GM12864 (cell line): ENCODE data around the gene CTIF.

ENCODE experiments used
- DNase-seq: peaks from one replicate; pipeline ENCODE4 v3.0.0-alpha.2; 2011; ENCODE audit warnings: low read depth
- H3K4me3 ChIP-seq: 2 replicates; pipeline ENCODE4 v1.5.1; 2011; ENCODE audit warnings: mild to moderate bottlenecking, low read depth, low read length, control low read depth
- CTCF ChIP-seq: IDR thresholded peaks from 2 replicates; pipeline ENCODE4 v1.5.1; 2011; ENCODE audit warnings: low read depth, mild to moderate bottlenecking, moderate library complexity, low read length, control low read depth, inconsistent platforms; ENCODE audit errors: missing control alignments

Gene CTIF

GRCh38 chr18:48894799-48895346 lies 356.0 kb downstream of the CTIF start:
- DNase-seq, result no peak
- TF ChIP-seq CTCF, result no peak
- H3K4me3 ChIP-seq, result no peak overlapping the region

GRCh38 chr18:48896326-48896874 lies 357.6 kb downstream of the CTIF start:
- H3K4me3 ChIP-seq, result no peak overlapping the region
- no peak for DNase-seq
- no peak for TF ChIP-seq CTCF

GRCh38 chr18:48896875-48897511 lies 358.2 kb downstream of the CTIF start:
- peak; percentile 14 for TF ChIP-seq CTCF
- DNase-seq, result peak; percentile 31
- H3K4me3 ChIP-seq, result no peak overlapping the region

GRCh38 chr18:48897531-48897930 lies 358.7 kb downstream of the CTIF start:
- H3K4me3 ChIP-seq, result no peak overlapping the region
- no peak for TF ChIP-seq CTCF
- no peak for DNase-seq

- no peak overlapping the region for H3K4me3 ChIP-seq
- no peak for DNase-seq
- no peak for TF ChIP-seq CTCF
Observed at GRCh38 chr18:48898521-48898920, 359.7 kb downstream of the CTIF start.

GRCh38 chr18:48899558-48900174 lies 360.8 kb downstream of the CTIF start:
- DNase-seq, result no peak
- no peak overlapping the region for H3K4me3 ChIP-seq
- TF ChIP-seq CTCF, result no peak
